ENCODE measurements around the gene GCN1. TPM values are rescaled to one million over a fixed set of nuclear protein-coding genes. Genes with fewer than 3 reads are reported as not detected.

GCN1 gene
- polyA plus RNA-seq, 1 experiment: 59.7 TPM

GRCh38 chr12:120157678-120158077 is 36.8 kb downstream of the GCN1 start:
- ChIA-PET POLR2A (interaction anchor here (0.6 kb wide), 1 partner anchor 21 kb away, joined by 8 read pairs; no protein-coding TSS in a partner anchor), CTCF (no interaction called here)
- no peak for DNase-seq (ENCODE audit: low read depth)
- no peaks in the 10 kb centered on the region for H3K27me3 ChIP-seq (ENCODE audit: control insufficient read depth, insufficient read depth, low read length)
- peaks cover 76% of the 10 kb centered on the region for H3K36me3 ChIP-seq (ENCODE audit: control insufficient read depth, insufficient read depth, low read length)
- TF ChIP-seq, protein P1, sequence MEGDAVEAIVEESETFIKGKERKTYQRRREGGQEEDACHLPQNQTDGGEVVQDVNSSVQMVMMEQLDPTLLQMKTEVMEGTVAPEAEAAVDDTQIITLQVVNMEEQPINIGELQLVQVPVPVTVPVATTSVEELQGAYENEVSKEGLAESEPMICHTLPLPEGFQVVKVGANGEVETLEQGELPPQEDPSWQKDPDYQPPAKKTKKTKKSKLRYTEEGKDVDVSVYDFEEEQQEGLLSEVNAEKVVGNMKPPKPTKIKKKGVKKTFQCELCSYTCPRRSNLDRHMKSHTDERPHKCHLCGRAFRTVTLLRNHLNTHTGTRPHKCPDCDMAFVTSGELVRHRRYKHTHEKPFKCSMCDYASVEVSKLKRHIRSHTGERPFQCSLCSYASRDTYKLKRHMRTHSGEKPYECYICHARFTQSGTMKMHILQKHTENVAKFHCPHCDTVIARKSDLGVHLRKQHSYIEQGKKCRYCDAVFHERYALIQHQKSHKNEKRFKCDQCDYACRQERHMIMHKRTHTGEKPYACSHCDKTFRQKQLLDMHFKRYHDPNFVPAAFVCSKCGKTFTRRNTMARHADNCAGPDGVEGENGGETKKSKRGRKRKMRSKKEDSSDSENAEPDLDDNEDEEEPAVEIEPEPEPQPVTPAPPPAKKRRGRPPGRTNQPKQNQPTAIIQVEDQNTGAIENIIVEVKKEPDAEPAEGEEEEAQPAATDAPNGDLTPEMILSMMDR (IDR thresholded peaks at IDR 0.05; ENCODE audit: insufficient read depth, low read depth, low read length): no peak
- H3K4me3 ChIP-seq (ENCODE audit: low read depth, low read length): no peak overlapping the region

- H3K36me3 ChIP-seq (ENCODE audit: control insufficient read depth, insufficient read depth, low read length): peaks cover 68% of the 10 kb centered on the region
- H3K4me3 ChIP-seq (ENCODE audit: low read depth, low read length): no peak overlapping the region
- ChIA-PET POLR2A (no interaction called here), CTCF (no interaction called here)
- H3K27me3 ChIP-seq (ENCODE audit: control insufficient read depth, insufficient read depth, low read length): no peaks in the 10 kb centered on the region
- no peak for DNase-seq (ENCODE audit: low read depth)
- TF ChIP-seq, protein P1 (IDR thresholded peaks at IDR 0.05; ENCODE audit: insufficient read depth, low read depth, low read length): no peak
Measured at GRCh38 chr12:120156315-120157259, 37.9 kb downstream of the GCN1 start.

- H3K27me3 ChIP-seq (ENCODE audit: control insufficient read depth, insufficient read depth, low read length): no peaks in the 10 kb centered on the region
- TF ChIP-seq, protein P1 (IDR thresholded peaks at IDR 0.05; ENCODE audit: insufficient read depth, low read depth, low read length): no peak
- ChIA-PET POLR2A (no interaction called here), CTCF (no interaction called here)
- no peak for DNase-seq (ENCODE audit: low read depth)
- peaks cover 65% of the 10 kb centered on the region for H3K36me3 ChIP-seq (ENCODE audit: control insufficient read depth, insufficient read depth, low read length)
- H3K4me3 ChIP-seq (ENCODE audit: low read depth, low read length): no peak overlapping the region
Measured at GRCh38 chr12:120155072-120155471, 39.4 kb downstream of the GCN1 start.

DNA sequence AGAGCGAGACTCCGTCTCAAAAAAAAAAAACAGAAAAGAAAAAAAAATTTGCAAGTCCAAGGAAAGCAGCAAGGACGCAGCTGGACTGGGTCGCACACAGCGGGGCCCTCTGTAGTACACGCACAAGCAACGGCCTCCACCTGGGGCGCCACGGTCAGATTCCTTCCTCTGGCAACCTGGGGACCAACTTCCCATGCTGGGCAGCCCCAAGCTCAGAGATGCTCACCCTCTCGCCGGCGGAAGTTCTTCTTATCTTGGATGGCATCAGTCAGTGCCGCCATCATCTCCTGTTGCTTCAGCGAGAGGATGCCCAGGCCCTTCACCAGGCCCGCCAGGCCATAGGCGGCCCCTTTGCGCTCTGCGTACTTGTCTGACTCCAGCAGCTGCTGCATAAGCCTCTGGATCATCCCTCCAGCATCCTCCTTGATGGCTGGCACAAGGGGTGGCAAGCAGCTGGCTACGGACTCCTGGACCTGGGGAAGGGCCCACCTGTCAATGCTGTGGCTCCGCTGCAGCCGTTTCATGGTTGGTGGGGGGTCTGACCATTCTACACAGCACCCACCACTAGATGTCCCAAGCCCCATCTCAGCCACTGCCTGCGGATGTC is 43.5 kb downstream of the GCN1 start:
- peaks cover 66% of the 10 kb centered on the region for H3K36me3 ChIP-seq (ENCODE audit: control insufficient read depth, insufficient read depth, low read length)
- DNase-seq (ENCODE audit: low read depth): no peak
- H3K4me3 ChIP-seq (ENCODE audit: low read depth, low read length): no peak overlapping the region
- ChIA-PET CTCF (interaction anchor here (1.2 to 1.3 kb wide), 2 partner anchors 20 to 25 kb away, joined by 3 read pairs; no protein-coding TSS in a partner anchor), POLR2A (no interaction called here)
- TF ChIP-seq, protein P1 (IDR thresholded peaks at IDR 0.05; ENCODE audit: insufficient read depth, low read depth, low read length): no peak
- H3K27me3 ChIP-seq (ENCODE audit: control insufficient read depth, insufficient read depth, low read length): no peaks in the 10 kb centered on the region

DNA sequence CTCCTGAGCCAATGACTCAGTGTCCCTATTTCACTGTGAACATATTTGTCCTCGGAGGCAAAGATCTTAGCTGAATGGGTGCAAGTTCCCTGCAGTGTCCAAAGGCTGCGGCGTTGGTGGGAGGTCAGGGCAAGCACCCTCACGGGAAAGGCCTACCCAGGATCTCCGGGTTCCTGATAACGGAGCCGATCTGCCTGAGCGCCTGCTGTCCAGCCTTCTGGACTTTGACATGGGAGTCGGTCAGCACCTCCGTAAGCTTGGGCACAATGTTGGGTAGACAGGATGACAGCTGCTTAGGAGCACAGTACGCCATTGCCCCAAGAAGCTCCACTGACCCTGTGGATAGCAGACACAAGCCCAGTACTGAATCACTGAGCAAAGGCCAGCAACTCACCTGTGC is 46.5 kb downstream of the GCN1 start:
- H3K27me3 ChIP-seq (ENCODE audit: control insufficient read depth, insufficient read depth, low read length): no peaks in the 10 kb centered on the region
- H3K4me3 ChIP-seq (ENCODE audit: low read depth, low read length): no peak overlapping the region
- CTCF ChIA-PET: interaction anchor here (0.8 to 2.2 kb wide), 2 partner anchors 12 to 13 kb away, joined by 3 to 6 read pairs; no protein-coding TSS in a partner anchor
- peaks cover 60% of the 10 kb centered on the region for H3K36me3 ChIP-seq (ENCODE audit: control insufficient read depth, insufficient read depth, low read length)
- POLR2A ChIA-PET: no interaction called here
- no peak for DNase-seq (ENCODE audit: low read depth)
- TF ChIP-seq, protein P1 (IDR thresholded peaks at IDR 0.05; ENCODE audit: insufficient read depth, low read depth, low read length): no peak

Measured in BJ (cell line).